Duodenal mucosa (tissue), 2 donors: ENCODE data around the gene ARHGEF11.
A peak's percentile ranks its signal among the peaks of the same experiment; 100 is the strongest.

Source experiments
- H3K27ac ChIP-seq: one replicate; pipeline ENCODE4 v1.7.0; 2013; ENCODE audit warnings: low read depth, low read length
- H3K27me3 ChIP-seq, 2 donors: one replicate each; pipeline ENCODE4 v1.7.0; 2013; ENCODE audit warnings: low read length in 2 of 2, control low read depth in 1 of 2; ENCODE audit not compliant: insufficient read depth in 2 of 2, control insufficient read depth in 1 of 2
- H3K36me3 ChIP-seq, 2 donors: one replicate each; pipeline ENCODE4 v1.7.0; 2013; ENCODE audit warnings: low read length in 2 of 2, control low read depth in 1 of 2; ENCODE audit not compliant: insufficient read depth in 2 of 2, control insufficient read depth in 1 of 2
- H3K4me1 ChIP-seq, 2 donors: one replicate each; pipeline ENCODE4 v1.7.0; 2013; ENCODE audit warnings: low read length in 2 of 2, control low read depth in 1 of 2; ENCODE audit not compliant: insufficient read depth in 2 of 2, control insufficient read depth in 1 of 2
- H3K4me3 ChIP-seq, 2 donors: one replicate each; pipeline ENCODE4 v1.7.0; 2013; ENCODE audit warnings: low read length in 2 of 2, low read depth in 1 of 2
- H3K9ac ChIP-seq, 2 donors: one replicate each; pipeline ENCODE4 v1.7.0; 2013; ENCODE audit warnings: low read length in 2 of 2, low read depth in 1 of 2
- H3K9me3 ChIP-seq, 2 donors: one replicate each; pipeline ENCODE4 v1.7.0; 2013; ENCODE audit warnings: low read length in 2 of 2, control low read depth in 1 of 2; ENCODE audit not compliant: control insufficient read depth in 1 of 2

Gene ARHGEF11

GRCh38 chr1:156936721-156937220 is 108.8 kb downstream of the ARHGEF11 start:
- Histone ChIP-seq H3K9ac (no peak overlapping the region), H3K36me3 (peaks cover 15 to 63% of the 10 kb centered on the region in 2 donors), H3K27me3 (no peaks in the 10 kb centered on the region), H3K4me1 (peaks cover 3% of the 10 kb centered on the region in 2 donors), H3K4me3 (no peak overlapping the region), H3K27ac (no peak overlapping the region), H3K9me3 (no peaks in the 10 kb centered on the region)

DNA sequence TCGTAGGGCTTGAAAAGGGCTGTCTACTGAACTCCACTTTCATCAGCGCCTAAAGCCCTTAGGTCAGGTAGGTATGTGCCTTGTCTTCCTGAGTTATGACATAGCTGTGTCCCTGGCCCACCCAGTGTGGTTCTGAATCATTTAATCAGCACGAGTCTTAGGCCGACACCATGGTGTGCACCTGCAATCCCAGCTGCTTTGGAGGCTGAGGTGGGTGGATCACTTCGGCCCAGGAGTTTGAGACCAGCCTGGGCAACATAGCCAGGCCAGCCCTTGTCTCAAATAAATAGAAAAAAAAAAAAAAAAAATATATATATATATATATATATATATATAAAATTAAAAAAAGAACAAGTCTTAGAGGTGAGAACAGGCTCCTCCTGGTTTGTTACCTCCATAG is 109.4 kb downstream of the ARHGEF11 start:
- Histone ChIP-seq H3K27me3 (no peaks in the 10 kb centered on the region), H3K36me3 (peaks cover 10 to 57% of the 10 kb centered on the region in 2 donors), H3K27ac (no peak overlapping the region), H3K9me3 (no peaks in the 10 kb centered on the region), H3K4me3 (no peak overlapping the region), H3K9ac (no peak overlapping the region), H3K4me1 (peaks cover 5 to 8% of the 10 kb centered on the region in 2 donors)

DNA sequence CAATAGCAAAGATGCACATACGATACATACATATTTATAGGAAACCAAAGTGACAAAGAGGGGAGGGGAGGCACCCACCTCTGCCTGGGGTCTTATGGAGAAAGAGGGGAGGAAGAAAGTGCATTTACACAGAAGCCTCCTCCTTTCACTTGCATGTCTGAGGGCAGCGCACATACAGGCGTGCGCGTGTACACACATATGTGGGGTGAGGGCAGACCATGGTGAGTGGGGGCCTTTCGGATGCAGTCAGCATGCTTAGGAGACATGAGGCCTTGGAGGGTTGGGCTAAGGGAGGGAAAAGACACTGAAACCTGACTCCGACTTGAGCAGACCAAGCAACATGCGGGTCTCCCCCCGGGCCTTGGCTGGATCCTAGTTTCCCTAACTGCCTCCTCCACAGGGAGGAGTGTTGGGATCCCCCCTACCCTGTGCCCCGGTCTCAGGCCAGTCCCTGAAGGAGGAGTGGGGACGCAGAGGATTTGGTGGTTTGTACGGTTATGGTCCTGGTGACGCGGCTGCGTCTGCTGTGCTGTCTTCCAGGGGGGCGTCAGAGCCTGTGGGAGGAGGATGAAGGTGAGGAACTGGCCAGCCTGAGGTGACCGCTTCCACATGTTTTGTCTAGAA is 109.9 kb downstream of the ARHGEF11 start:
- Histone ChIP-seq H3K36me3 (peaks cover 9 to 52% of the 10 kb centered on the region in 2 donors), H3K9ac (no peak overlapping the region), H3K4me1 (peaks cover 5 to 10% of the 10 kb centered on the region in 2 donors), H3K4me3 (no peak overlapping the region), H3K9me3 (no peaks in the 10 kb centered on the region), H3K27me3 (no peaks in the 10 kb centered on the region), H3K27ac (no peak overlapping the region)

GRCh38 chr1:156933136-156933535 is 112.4 kb downstream of the ARHGEF11 start:
- Histone ChIP-seq H3K9ac (no peak overlapping the region), H3K27ac (no peak overlapping the region), H3K36me3 (peaks cover 3 to 28% of the 10 kb centered on the region in 2 donors), H3K27me3 (peaks cover 8 to 9% of the 10 kb centered on the region in 2 donors), H3K4me3 (no peak overlapping the region), H3K9me3 (no peaks in the 10 kb centered on the region), H3K4me1 (peaks cover 5 to 10% of the 10 kb centered on the region in 2 donors)

- H3K9ac ChIP-seq = no peak overlapping the region
- peaks cover 3 to 19% of the 10 kb centered on the region in 2 donors for H3K36me3 ChIP-seq
- H3K4me1 ChIP-seq = peaks cover 5 to 15% of the 10 kb centered on the region in 2 donors
- no peak overlapping the region for H3K27ac ChIP-seq
- H3K27me3 ChIP-seq = peaks cover 16 to 19% of the 10 kb centered on the region in 2 donors
- no peaks in the 10 kb centered on the region for H3K9me3 ChIP-seq
- peak overlapping the region in 1 of 2 donors; percentile 18 for H3K4me3 ChIP-seq
Measured at GRCh38 chr1:156931974-156932710, 113.4 kb downstream of the ARHGEF11 start.

- H3K27ac ChIP-seq = no peak overlapping the region
- H3K36me3 ChIP-seq = peaks cover 3 to 12% of the 10 kb centered on the region in 2 donors
- H3K4me1 ChIP-seq = peaks cover 5 to 15% of the 10 kb centered on the region in 2 donors
- H3K9ac ChIP-seq = no peak overlapping the region
- H3K9me3 ChIP-seq = no peaks in the 10 kb centered on the region
- peak overlapping the region; percentile 18 to 33 for H3K4me3 ChIP-seq
- peaks cover 22 to 24% of the 10 kb centered on the region in 2 donors for H3K27me3 ChIP-seq
Measured at GRCh38 chr1:156931211-156931952, 114.2 kb downstream of the ARHGEF11 start.

DNA sequence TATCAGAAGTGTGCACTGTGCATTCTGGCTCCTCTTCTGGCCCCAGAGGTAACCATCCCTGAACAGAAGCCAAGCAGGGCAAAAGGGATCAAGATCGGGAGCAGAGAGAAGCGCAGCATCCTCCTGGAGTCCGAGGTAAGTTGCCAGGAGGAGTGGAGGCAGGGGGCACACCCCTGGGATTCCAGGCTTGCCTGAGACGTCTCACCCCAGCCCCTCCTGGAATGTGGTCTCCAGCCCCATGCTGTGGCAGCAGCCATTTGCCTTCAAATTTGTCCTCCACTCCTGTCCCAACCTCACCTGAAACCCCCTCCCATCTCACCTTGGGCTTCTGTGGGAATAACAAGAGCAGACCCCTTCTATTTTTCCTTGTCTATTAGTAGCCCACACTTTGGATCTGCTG is 115.1 kb downstream of the ARHGEF11 start:
- no peak overlapping the region for H3K4me3 ChIP-seq
- H3K4me1 ChIP-seq = peaks cover 5 to 18% of the 10 kb centered on the region in 2 donors
- no peak overlapping the region for H3K27ac ChIP-seq
- no peak overlapping the region for H3K9ac ChIP-seq
- no peaks in the 10 kb centered on the region for H3K9me3 ChIP-seq
- peaks cover 28 to 30% of the 10 kb centered on the region in 2 donors for H3K27me3 ChIP-seq
- peaks cover under 1 to 6% of the 10 kb centered on the region in 2 donors for H3K36me3 ChIP-seq

- no peak overlapping the region for H3K4me3 ChIP-seq
- no peaks in the 10 kb centered on the region for H3K36me3 ChIP-seq
- peaks cover 36 to 37% of the 10 kb centered on the region in 2 donors for H3K27me3 ChIP-seq
- H3K4me1 ChIP-seq = peaks cover 5 to 18% of the 10 kb centered on the region in 2 donors
- no peak overlapping the region for H3K27ac ChIP-seq
- H3K9ac ChIP-seq = no peak overlapping the region
- no peaks in the 10 kb centered on the region for H3K9me3 ChIP-seq
Measured at GRCh38 chr1:156929596-156930238, 115.8 kb downstream of the ARHGEF11 start.

DNA sequence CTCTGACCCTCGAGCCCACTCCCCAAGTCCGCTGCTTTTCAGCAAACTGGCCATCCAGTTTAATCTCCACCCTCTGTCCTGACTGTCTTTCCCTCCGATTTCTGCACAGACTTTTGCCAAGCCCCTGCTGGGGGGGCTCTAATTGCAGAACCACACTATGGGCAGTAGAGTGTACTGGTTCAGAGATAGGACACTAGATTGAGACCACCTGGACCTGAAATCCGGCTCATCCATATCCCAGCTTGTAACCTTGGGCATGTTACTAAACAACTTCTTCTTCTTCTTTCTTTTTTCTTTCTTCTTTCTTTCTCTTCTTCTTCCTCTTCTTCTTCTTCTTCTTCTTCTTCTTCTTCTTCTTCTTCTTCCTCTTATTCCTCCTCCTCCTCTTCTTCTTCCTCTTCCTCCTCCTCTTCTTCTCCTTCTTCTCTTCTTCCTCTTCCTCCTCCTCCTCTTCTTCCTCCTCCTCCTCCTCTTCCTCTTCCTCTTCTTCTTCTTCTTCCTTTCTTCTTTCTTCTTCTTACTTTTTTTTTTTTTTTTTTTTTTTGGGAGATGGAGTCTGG is 117.4 kb downstream of the ARHGEF11 start:
- Histone ChIP-seq H3K4me3 (no peak overlapping the region), H3K4me1 (peaks cover 9 to 18% of the 10 kb centered on the region in 2 donors), H3K9me3 (no peaks in the 10 kb centered on the region), H3K9ac (no peak overlapping the region), H3K36me3 (no peaks in the 10 kb centered on the region), H3K27me3 (peaks cover 47 to 52% of the 10 kb centered on the region in 2 donors), H3K27ac (no peak overlapping the region)
